ENCODE results near the gene KLHL29.
"Not testable (repeated sequence)": the region's sequence is repeated elsewhere in the genome, so short reads cannot be mapped to it uniquely, and the experiment has no call there.

Gene KLHL29

GRCh38 chr2:23706613-23707078, 321.7 kb downstream of the KLHL29 start:
- no peak for DNase-seq

GRCh38 chr2:23707096-23707495, 322.1 kb downstream of the KLHL29 start:
- DNase-seq: no peak

- no peak for DNase-seq
Observed at GRCh38 chr2:23708771-23709170, 323.8 kb downstream of the KLHL29 start.

DNA sequence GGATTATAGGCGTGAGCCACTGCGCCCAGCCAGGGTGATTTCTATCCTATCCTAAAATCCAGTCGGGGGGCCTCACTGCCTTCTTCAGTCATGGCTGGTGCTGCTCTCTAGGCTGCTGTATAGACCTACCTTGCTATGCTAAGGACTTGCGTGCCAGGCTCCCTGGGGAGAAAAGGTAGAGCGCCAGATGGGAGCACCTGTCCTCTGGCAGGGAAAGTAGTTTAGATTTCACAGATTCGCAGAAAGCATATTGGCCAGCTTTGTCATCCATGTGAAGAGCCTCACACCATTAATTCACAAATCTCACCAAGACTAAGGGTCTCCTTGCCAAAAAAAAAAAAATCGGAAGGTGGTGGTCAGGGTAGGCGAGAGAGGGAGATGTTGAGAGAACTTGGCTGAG, 324.3 kb downstream of the KLHL29 start:
- DNase-seq: no peak

GRCh38 chr2:23711979-23712755, 327.2 kb downstream of the KLHL29 start:
- DNase-seq: no peak

DNA sequence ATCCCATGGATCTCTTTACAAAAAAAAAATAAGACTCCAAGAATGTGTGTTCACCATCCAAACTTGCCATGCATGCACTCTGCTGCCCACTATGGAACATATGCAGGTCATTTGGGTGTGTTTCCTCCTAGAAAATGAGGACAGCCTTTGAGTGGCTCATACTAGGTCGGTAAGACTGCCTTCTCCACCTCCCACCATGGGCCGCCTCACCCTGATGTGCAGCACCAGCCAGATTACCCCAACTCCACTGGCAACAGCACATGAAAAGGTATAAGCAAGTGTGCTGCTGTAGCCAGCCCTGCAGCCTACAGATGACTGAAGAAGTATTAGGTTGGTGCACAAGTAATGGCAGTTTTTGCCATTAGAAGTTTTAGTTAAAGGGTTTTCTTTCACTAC, 327.8 kb downstream of the KLHL29 start:
- DNase-seq: no peak

DNA sequence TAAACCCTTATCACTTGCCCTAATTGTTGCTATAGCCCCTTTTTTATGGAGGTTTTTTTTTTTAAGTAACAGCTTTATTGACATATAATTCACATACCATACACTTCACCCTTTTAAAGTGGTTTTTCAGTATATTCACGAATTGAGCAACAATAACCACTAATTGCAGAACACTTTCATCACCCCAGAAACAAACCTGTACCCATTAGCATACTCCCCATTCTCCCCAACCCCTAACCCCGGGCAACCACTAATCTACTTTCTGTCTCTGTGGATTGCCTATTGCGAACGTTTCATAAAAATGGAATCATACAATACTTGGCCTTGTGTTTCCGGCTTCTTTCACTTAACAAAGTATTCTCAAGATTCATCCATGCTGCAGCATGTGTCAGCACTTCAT, 328.4 kb downstream of the KLHL29 start:
- DNase-seq: peak; percentile 24 to 52

GRCh38 chr2:23718931-23719700, 334.1 kb downstream of the KLHL29 start:
- no peak for DNase-seq

GRCh38 chr2:23719716-23720115, 334.7 kb downstream of the KLHL29 start:
- no peak for DNase-seq

DNA sequence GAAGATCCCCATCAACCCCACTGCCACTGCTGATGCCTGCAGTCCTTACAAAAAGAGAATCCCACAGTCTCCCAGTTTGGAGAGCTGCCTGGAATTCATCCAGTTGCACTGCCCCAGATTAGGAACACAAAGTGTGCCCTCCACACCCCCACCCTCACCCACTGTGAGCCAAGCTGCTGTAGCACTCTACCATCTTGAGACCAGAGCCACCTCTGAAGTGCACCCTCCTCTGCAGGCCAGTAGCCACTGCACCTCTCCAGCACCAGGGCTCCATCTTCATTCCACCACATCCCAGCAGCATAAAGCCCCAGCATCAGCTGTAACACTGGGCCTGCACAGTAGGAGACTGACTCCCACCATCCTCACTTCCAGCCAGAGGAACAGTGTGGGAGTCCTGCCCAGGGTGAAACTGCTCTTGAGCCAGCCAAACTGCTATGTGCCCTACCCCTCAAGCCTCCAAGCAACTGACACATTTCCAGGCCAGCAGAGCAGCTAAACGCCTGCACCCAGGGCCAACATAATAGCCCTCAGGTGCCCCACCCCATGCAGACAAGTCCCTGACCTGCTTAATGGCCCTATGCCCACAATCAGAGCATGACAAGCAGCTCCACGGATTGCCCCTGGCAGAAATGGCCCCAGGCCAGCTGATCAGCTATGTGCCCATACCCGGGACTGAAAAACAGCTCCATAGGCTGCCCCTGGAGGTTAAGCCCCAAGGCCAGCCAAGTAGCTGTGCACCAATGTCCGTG, 335.9 kb downstream of the KLHL29 start:
- no peak for DNase-seq

DNA sequence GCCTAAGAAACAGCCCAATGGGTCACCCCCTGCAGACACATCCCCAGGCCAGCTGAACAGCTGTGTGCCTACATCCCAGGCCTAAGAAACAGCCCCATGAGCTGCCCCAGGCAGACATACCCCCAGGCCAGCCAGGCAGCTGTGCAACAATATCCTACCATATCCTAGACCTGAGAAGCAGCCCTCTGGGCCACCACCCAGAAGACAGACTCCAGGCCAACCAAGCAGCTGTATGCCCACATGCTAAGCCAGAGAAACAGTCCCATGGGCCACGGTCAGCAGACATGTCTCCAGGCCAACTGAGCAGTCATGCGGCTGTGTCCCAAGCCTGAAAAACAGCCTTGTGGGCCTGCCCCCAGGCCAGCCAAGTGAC, 336.5 kb downstream of the KLHL29 start:
- DNase-seq: no peak

GRCh38 chr2:23722255-23722654, 337.3 kb downstream of the KLHL29 start:
- DNase-seq: no peak

GRCh38 chr2:23723029-23723428, 338.1 kb downstream of the KLHL29 start:
- not testable (repeated sequence) for DNase-seq

- DNase-seq: no peak
Observed at GRCh38 chr2:23734416-23734815, 349.4 kb downstream of the KLHL29 start.

GRCh38 chr2:23736783-23737182, 351.8 kb downstream of the KLHL29 start:
- DNase-seq: not testable (repeated sequence)

DNA sequence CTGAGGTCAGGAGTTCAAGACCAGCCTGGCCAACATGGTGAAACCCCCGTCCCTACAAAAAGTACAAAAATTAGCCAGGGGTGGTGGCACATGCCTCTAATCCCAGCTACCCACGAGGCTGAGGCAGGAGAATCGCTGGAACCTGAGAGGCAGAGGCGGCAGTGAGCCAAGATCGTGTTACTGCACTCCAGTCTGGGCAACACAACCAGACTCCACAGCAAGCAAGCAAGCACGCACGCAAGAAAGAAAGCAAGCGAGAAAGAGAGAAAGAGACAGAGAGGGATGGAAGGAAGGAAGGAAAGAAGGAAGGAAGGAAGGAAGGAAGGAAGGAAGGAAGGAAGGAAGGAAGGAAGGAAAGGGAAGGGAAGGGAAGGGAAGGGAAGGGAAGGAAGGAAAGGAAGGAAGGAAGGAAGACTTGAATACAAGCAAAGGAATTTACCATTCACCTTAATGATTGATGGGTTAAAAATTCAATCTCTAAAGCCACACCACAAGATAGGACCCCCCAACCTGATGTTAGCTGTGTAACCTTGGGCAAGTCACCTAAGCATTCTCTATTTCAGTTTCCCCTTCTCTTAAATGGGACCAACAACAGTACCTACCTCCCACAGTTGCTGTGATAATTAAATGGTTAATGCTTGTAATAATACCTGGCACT, 360.2 kb downstream of the KLHL29 start:
- DNase-seq: no peak

DNA sequence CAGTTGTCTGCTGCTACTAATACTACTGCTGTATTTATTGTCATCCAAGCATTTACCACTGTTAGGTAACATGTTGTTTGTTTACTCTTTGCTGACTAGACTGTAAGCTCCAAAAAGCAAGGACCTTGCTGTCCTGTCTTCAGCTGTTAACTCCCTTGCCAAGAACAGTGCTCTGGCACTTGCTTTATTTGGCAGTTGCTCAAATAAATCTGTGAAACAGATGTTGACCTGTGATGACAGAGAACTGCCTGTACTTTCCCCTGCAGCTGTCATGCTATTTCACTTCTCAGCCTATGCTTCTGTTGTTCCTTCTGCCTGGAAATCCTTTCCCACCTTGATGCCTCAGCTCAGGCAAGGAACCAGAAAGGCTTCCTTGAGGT, 360.7 kb downstream of the KLHL29 start:
- no peak for DNase-seq

DNA sequence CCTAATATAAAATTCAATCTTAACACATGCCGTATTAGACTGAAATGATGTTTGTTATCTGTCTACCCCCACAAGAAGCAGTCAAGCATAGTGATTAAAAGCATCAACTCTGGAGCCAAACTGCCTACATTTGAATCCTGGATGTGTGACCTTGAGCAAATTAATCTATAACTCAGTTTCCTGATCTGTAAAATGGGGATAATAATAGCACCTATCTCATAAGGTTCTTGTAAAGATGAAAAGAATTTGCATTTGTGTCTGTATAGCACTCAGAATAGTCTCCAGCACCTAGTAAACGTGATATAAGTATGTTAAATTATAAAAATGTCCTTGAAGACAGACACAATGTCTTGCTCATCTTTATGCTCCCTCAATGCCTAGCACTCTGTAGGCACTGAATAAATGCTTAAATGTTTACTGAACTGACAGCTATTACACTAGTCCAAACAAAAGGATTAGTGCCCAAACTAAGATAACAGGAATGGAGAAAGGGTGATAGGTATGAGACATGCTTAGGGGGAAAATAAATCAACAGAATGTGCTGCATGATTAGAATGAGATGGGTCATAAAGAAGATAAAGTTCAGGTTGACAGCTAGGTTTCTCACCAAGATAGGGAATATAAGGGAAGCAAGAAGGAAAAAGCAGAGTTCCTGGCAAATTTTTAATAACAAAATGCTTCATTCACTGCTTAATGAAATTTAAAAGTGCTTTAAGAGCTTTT, 361.3 kb downstream of the KLHL29 start:
- no peak for DNase-seq

- DNase-seq: no peak
Observed at GRCh38 chr2:23751747-23752265, 366.8 kb downstream of the KLHL29 start.

DNA sequence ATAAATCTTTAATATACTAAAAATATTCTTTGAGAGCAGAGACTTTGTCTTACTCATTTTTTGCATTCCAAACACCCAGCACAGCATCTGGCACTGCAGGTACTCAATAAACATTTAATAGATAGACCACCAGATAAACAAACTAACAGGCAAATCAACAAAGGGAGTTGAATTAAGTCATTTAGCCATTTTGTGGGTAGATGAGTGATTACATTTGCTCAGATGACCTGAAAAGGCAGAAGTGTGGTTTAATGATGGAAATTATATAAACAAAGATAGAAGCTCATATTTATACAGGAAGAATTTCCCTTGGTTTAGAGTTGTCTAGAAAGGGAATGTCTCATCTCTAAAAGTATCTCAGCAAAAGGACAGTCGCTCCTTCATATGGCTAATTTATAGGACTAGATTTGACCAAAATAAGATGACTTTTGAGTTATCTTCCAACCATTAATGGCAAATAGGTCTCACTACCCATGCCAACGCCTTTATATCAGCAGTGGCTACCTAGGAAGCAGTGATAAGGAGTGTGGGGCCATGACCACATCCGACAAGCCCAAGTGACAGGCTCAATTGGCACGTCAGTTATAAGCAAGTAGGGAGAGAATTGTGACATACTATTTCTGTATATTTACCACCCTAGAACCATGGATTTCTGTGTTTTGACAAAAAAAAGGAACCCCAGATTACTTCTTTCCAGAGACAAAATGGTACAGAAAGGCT, 368.5 kb downstream of the KLHL29 start:
- no peak for DNase-seq

- DNase-seq: no peak
Observed at GRCh38 chr2:23754970-23755369, 370.0 kb downstream of the KLHL29 start.
